Measurements from ENCODE around the gene RB1. TPM values are rescaled to one million over a fixed set of nuclear protein-coding genes. Genes with fewer than 3 reads are reported as not detected.

The RB1 gene
- total and polyA plus RNA-seq, 2 experiments from 2014 or later = 19.5 to 22.3 TPM

DNA sequence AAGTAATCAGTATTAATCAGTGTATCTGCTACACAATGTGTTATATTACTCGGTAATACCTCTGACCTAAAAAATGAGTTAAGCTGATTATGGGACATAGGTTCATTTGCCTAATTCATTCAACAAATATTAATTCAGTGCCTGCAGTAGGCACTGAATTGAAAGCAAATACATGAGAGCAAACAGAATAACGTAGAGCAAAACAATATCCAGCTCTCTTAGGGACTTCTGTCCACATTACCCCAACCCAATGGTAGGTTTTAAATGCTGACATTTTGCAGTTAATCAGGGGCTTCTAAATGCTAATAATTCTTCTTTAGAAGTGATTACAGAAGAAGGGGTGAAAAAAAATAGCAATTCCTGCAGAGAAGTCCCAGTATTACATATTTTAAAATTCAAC, 224.4 kb downstream of the RB1 start:
- no peak overlapping the region for H3K27ac Mint-ChIP-seq
- TF ChIP-seq, protein P1, sequence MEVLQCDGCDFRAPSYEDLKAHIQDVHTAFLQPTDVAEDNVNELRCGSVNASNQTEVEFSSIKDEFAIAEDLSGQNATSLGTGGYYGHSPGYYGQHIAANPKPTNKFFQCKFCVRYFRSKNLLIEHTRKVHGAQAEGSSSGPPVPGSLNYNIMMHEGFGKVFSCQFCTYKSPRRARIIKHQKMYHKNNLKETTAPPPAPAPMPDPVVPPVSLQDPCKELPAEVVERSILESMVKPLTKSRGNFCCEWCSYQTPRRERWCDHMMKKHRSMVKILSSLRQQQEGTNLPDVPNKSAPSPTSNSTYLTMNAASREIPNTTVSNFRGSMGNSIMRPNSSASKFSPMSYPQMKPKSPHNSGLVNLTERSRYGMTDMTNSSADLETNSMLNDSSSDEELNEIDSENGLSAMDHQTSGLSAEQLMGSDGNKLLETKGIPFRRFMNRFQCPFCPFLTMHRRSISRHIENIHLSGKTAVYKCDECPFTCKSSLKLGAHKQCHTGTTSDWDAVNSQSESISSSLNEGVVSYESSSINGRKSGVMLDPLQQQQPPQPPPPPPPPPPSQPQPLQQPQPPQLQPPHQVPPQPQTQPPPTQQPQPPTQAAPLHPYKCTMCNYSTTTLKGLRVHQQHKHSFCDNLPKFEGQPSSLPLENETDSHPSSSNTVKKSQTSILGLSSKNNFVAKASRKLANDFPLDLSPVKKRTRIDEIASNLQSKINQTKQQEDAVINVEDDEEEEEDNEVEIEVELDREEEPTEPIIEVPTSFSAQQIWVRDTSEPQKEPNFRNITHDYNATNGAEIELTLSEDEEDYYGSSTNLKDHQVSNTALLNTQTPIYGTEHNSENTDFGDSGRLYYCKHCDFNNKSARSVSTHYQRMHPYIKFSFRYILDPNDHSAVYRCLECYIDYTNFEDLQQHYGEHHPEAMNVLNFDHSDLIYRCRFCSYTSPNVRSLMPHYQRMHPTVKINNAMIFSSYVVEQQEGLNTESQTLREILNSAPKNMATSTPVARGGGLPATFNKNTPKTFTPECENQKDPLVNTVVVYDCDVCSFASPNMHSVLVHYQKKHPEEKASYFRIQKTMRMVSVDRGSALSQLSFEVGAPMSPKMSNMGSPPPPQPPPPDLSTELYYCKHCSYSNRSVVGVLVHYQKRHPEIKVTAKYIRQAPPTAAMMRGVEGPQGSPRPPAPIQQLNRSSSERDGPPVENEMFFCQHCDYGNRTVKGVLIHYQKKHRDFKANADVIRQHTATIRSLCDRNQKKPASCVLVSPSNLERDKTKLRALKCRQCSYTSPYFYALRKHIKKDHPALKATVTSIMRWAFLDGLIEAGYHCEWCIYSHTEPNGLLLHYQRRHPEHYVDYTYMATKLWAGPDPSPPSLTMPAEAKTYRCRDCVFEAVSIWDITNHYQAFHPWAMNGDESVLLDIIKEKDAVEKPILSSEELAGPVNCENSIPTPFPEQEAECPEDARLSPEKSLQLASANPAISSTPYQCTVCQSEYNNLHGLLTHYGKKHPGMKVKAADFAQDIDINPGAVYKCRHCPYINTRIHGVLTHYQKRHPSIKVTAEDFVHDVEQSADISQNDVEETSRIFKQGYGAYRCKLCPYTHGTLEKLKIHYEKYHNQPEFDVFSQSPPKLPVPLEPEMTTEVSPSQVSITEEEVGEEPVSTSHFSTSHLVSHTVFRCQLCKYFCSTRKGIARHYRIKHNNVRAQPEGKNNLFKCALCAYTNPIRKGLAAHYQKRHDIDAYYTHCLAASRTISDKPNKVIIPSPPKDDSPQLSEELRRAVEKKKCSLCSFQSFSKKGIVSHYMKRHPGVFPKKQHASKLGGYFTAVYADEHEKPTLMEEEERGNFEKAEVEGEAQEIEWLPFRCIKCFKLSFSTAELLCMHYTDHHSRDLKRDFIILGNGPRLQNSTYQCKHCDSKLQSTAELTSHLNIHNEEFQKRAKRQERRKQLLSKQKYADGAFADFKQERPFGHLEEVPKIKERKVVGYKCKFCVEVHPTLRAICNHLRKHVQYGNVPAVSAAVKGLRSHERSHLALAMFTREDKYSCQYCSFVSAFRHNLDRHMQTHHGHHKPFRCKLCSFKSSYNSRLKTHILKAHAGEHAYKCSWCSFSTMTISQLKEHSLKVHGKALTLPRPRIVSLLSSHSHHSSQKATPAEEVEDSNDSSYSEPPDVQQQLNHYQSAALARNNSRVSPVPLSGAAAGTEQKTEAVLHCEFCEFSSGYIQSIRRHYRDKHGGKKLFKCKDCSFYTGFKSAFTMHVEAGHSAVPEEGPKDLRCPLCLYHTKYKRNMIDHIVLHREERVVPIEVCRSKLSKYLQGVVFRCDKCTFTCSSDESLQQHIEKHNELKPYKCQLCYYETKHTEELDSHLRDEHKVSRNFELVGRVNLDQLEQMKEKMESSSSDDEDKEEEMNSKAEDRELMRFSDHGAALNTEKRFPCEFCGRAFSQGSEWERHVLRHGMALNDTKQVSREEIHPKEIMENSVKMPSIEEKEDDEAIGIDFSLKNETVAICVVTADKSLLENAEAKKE (CRISPR knock-in tag; IDR thresholded peaks at IDR 0.05) = no peak
- TF ChIP-seq, protein P2, sequence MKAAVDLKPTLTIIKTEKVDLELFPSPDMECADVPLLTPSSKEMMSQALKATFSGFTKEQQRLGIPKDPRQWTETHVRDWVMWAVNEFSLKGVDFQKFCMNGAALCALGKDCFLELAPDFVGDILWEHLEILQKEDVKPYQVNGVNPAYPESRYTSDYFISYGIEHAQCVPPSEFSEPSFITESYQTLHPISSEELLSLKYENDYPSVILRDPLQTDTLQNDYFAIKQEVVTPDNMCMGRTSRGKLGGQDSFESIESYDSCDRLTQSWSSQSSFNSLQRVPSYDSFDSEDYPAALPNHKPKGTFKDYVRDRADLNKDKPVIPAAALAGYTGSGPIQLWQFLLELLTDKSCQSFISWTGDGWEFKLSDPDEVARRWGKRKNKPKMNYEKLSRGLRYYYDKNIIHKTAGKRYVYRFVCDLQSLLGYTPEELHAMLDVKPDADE (IDR thresholded peaks at IDR 0.05) = no peak
- no peak for TF ChIP-seq EZH2 (IDR thresholded peaks at IDR 0.05; ENCODE audit: low read depth, unreplicated experiment)
- TF ChIP-seq ZNF114 (CRISPR knock-in tag; IDR thresholded peaks at IDR 0.05) = no peak
- TF ChIP-seq EZH2phosphoT487 (IDR thresholded peaks at IDR 0.05; ENCODE audit: unreplicated experiment) = no peak
- TF ChIP-seq NANOG (IDR thresholded peaks at IDR 0.05; ENCODE audit: borderline replicate concordance) = no peak
- TF ChIP-seq CREB1 (CRISPR knock-in tag; IDR thresholded peaks at IDR 0.05; ENCODE audit: low read depth) = no peak
- no peak for TF ChIP-seq POLR2AphosphoS5 (IDR thresholded peaks at IDR 0.05; ENCODE audit: low read depth)
- no peak for TF ChIP-seq ZNF331 (CRISPR knock-in tag; IDR thresholded peaks at IDR 0.05; ENCODE audit: low read depth)
- TF ChIP-seq, protein P3, sequence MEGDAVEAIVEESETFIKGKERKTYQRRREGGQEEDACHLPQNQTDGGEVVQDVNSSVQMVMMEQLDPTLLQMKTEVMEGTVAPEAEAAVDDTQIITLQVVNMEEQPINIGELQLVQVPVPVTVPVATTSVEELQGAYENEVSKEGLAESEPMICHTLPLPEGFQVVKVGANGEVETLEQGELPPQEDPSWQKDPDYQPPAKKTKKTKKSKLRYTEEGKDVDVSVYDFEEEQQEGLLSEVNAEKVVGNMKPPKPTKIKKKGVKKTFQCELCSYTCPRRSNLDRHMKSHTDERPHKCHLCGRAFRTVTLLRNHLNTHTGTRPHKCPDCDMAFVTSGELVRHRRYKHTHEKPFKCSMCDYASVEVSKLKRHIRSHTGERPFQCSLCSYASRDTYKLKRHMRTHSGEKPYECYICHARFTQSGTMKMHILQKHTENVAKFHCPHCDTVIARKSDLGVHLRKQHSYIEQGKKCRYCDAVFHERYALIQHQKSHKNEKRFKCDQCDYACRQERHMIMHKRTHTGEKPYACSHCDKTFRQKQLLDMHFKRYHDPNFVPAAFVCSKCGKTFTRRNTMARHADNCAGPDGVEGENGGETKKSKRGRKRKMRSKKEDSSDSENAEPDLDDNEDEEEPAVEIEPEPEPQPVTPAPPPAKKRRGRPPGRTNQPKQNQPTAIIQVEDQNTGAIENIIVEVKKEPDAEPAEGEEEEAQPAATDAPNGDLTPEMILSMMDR (conservative IDR thresholded peaks at IDR 0.05; ENCODE audit: low read depth in 2 of 2) = no peak
- TF ChIP-seq JUNB (IDR thresholded peaks at IDR 0.05; ENCODE audit: unreplicated experiment) = no peak
- no peaks in the 10 kb centered on the region for H3K36me3 Mint-ChIP-seq (ENCODE audit: low read depth)
- H3K9me3 Mint-ChIP-seq = peaks cover 3% of the 10 kb centered on the region; the same call in 1 of the 3 replicates
- Histone ChIP-seq H3K79me2 (replicated peaks; ENCODE audit: insufficient read depth) (peaks cover 60% of the 10 kb centered on the region), H3F3A (replicated peaks; ENCODE audit: low read depth) (0 out of 2 replicates have a peak, but pooled peaks cover 3% of the 10 kb centered on the region), H3K4me1 (ENCODE audit: insufficient read depth) (0 out of 2 replicates have a peak, but pooled peaks cover 4% of the 10 kb centered on the region), H2AFZ (no peak overlapping the region), H3K27ac (ENCODE audit: low read depth) (no peak overlapping the region), H3K27me3 (ENCODE audit: insufficient read depth) (no peaks in the 10 kb centered on the region), H3K36me3 (ENCODE audit: insufficient read depth) (no peaks in the 10 kb centered on the region), H3K9me2 (ENCODE audit: insufficient read depth) (no peaks in the 10 kb centered on the region), H4K20me1 (replicated peaks; ENCODE audit: insufficient read depth) (no peaks in the 10 kb centered on the region), H3K4me3 (no peak overlapping the region), H3K4me2 (no peak overlapping the region)
- H3K27me3 Mint-ChIP-seq (ENCODE audit: insufficient read depth, low read depth, poor library complexity) = peaks cover 6% of the 10 kb centered on the region
- peaks cover 7% of the 10 kb centered on the region for H3K4me1 Mint-ChIP-seq
- ATAC-seq (no peak), DNase-seq (ENCODE audit: low spot score) (no peak)
- H3K4me3 Mint-ChIP-seq = no peak overlapping the region

All from GM23338 (cell line).